ENCODE data around the gene RAP2C.

- no peak for TF ChIP-seq CTCF (IDR thresholded peaks at IDR 0.05)
- TF ChIP-seq POLR2AphosphoS5 (IDR thresholded peaks at IDR 0.05), result no peak
Measured at GRCh38 chrX:132187451-132187850, 31.8 kb downstream of the RAP2C start.

Data from stomach (tissue), 4 donors.